Upper lobe of right lung (tissue), 1 donor: Measurements from ENCODE around the gene GORASP2. TPM values are rescaled to one million over a fixed set of nuclear protein-coding genes. Genes with fewer than 3 reads are reported as not detected.

Source experiments
- ATAC-seq: fragments of 200-7000 bp; cut with Tn5 transposase; one replicate; pipeline ENCODE4 v1.9.1; 2020; ENCODE audit warnings: mild to moderate bottlenecking, moderate library complexity
- DNase-seq: peaks from one replicate; pipeline ENCODE4 v3.0.0-alpha.2; 2020
- H3K27ac ChIP-seq: fragments of 200-600 bp; one replicate; pipeline ENCODE4 v1.8.0; 2022
- H3K27me3 ChIP-seq: fragments of 200-600 bp; one replicate; pipeline ENCODE4 v1.8.0; 2022; ENCODE audit warnings: mild to moderate bottlenecking
- H3K36me3 ChIP-seq: fragments of 200-600 bp; one replicate; pipeline ENCODE4 v1.8.0; 2022
- H3K4me1 ChIP-seq: fragments of 200-600 bp; one replicate; pipeline ENCODE4 v1.8.0; 2022
- H3K4me3 ChIP-seq: fragments of 200-600 bp; one replicate; pipeline ENCODE4 v1.8.0; 2022; ENCODE audit warnings: mild to moderate bottlenecking
- H3K9me3 ChIP-seq: fragments of 200-600 bp; one replicate; pipeline ENCODE4 v1.8.0; 2022
- CTCF ChIP-seq: fragments of 200-600 bp; IDR thresholded peaks from one replicate; pipeline ENCODE4 v1.8.0; 2022; ENCODE audit warnings: antibody characterized with exemption
- intact Hi-C: fragments of 100-400 bp; cut with DNase I; formaldehyde crosslinking; loops from one replicate; pipeline ENCODE4 v1.11.0; 2022
- total RNA-seq: library from RNA; stranded (reverse); fragmentation: NEBNext Ultra II Directional; extraction: Animal tissue kit (Norgen Biotek cat#: 25700); gene quantifications from one replicate; pipeline ENCODE4 v1.2.1, GENCODE V29; 2021
- donor health status: DM: no; HTN: yes; CAD: no; lungs with severe emphysema.

GORASP2 gene
- total RNA-seq, 1 donor from 2014 or later: 69.7 TPM

GRCh38 chr2:170930991-170931266 is 1.9 kb downstream of the GORASP2 start:
- DNase-seq (no peak), ATAC-seq (no peak)
- Histone ChIP-seq H3K27me3 (no peaks in the 10 kb centered on the region), H3K27ac (no peak overlapping the region), H3K9me3 (no peaks in the 10 kb centered on the region), H3K36me3 (peaks cover 4% of the 10 kb centered on the region), H3K4me1 (peaks cover 27% of the 10 kb centered on the region), H3K4me3 (peak overlapping the region; percentile 94)
- no peak for TF ChIP-seq CTCF
- intact Hi-C loops: no loop called here

GRCh38 chr2:170932166-170932565 is 3.1 kb downstream of the GORASP2 start:
- ATAC-seq: no peak
- H3K27me3 ChIP-seq: no peaks in the 10 kb centered on the region
- H3K9me3 ChIP-seq: no peaks in the 10 kb centered on the region
- peaks cover 27% of the 10 kb centered on the region for H3K4me1 ChIP-seq
- DNase-seq: no peak
- intact Hi-C loops: no loop called here
- TF ChIP-seq CTCF: no peak
- H3K36me3 ChIP-seq: peaks cover 12% of the 10 kb centered on the region
- H3K4me3 ChIP-seq: no peak overlapping the region
- no peak overlapping the region for H3K27ac ChIP-seq

GRCh38 chr2:170932948-170933347 is 3.9 kb downstream of the GORASP2 start:
- intact Hi-C loops: no loop called here
- no peaks in the 10 kb centered on the region for H3K27me3 ChIP-seq
- no peak for DNase-seq
- no peak overlapping the region for H3K27ac ChIP-seq
- TF ChIP-seq CTCF: no peak
- no peak overlapping the region for H3K4me3 ChIP-seq
- peaks cover 27% of the 10 kb centered on the region for H3K4me1 ChIP-seq
- peaks cover 20% of the 10 kb centered on the region for H3K36me3 ChIP-seq
- ATAC-seq: no peak
- H3K9me3 ChIP-seq: no peaks in the 10 kb centered on the region

- no peak for ATAC-seq
- TF ChIP-seq CTCF: no peak
- intact Hi-C loops: no loop called here
Observed at GRCh38 chr2:170937709-170938379, 8.8 kb downstream of the GORASP2 start.

GRCh38 chr2:170940066-170940465 is 11.0 kb downstream of the GORASP2 start:
- Histone ChIP-seq H3K27me3 (no peaks in the 10 kb centered on the region), H3K27ac (no peak overlapping the region), H3K36me3 (peaks cover 19% of the 10 kb centered on the region), H3K9me3 (no peaks in the 10 kb centered on the region), H3K4me1 (peaks cover 4% of the 10 kb centered on the region), H3K4me3 (no peak overlapping the region)
- no peak for ATAC-seq
- intact Hi-C loops: no loop called here
- no peak for TF ChIP-seq CTCF
- DNase-seq: no peak

More at GRCh38 chr2:170937709-170938379, 8.8 kb downstream of the GORASP2 start:
- Histone ChIP-seq H3K27me3 (no peaks in the 10 kb centered on the region), H3K4me3 (no peak overlapping the region), H3K27ac (no peak overlapping the region), H3K4me1 (peaks cover 5% of the 10 kb centered on the region), H3K9me3 (no peaks in the 10 kb centered on the region), H3K36me3 (peaks cover 20% of the 10 kb centered on the region)
- no peak for DNase-seq

GRCh38 chr2:170942615-170943014 is 13.6 kb downstream of the GORASP2 start:
- intact Hi-C loops: no loop called here
- H3K27ac ChIP-seq: no peak overlapping the region
- H3K27me3 ChIP-seq: no peaks in the 10 kb centered on the region
- peaks cover 4% of the 10 kb centered on the region for H3K36me3 ChIP-seq
- ATAC-seq: no peak
- TF ChIP-seq CTCF: no peak
- peaks cover 4% of the 10 kb centered on the region for H3K4me1 ChIP-seq
- H3K9me3 ChIP-seq: no peaks in the 10 kb centered on the region
- no peak for DNase-seq
- H3K4me3 ChIP-seq: no peak overlapping the region
